HepG2 (cell line): ENCODE data around the gene MYL6B. TPM values are rescaled to one million over a fixed set of nuclear protein-coding genes. Genes with fewer than 3 reads are reported as not detected.

Source experiments
- DNMT3B ChIP-seq: conservative IDR thresholded peaks from 2 replicates; pipeline ENCODE4 v1.6.1; 2016; ENCODE audit warnings: missing biosample characterization, control low read depth
- EED ChIP-seq: sonication (generic); formaldehyde crosslinking; IDR thresholded peaks from 2 replicates; pipeline ENCODE4 v1.5.0; 2020; ENCODE audit warnings: mild to moderate bottlenecking, missing genetic modification reagents
- IRX3 ChIP-seq: sonication (generic); formaldehyde crosslinking; IDR thresholded peaks from 2 replicates; pipeline ENCODE4 v1.8.1; 2023; ENCODE audit warnings: mild to moderate bottlenecking, low read depth, missing genetic modification reagents, borderline replicate concordance
- MXD1 ChIP-seq: sonication (generic); formaldehyde crosslinking; IDR thresholded peaks from 2 replicates; pipeline ENCODE4 v1.4.0; 2020; ENCODE audit warnings: mild to moderate bottlenecking, missing genetic modification reagents
- MXD4 ChIP-seq: IDR thresholded peaks from 2 replicates; pipeline ENCODE4 v1.6.1; 2016; ENCODE audit warnings: mild to moderate bottlenecking, missing biosample characterization, missing genetic modification reagents
- REST ChIP-seq, 2 experiments: IDR thresholded peaks; 2 replicates each; pipeline ENCODE4 v1.6.1; 2011 to 2012; ENCODE audit warnings: low read length in 2 of 2, borderline replicate concordance in 1 of 2, low read depth in 1 of 2, mild to moderate bottlenecking in 1 of 2, moderate library complexity in 1 of 2
- SETDB1 ChIP-seq: sonication (generic); formaldehyde crosslinking; IDR thresholded peaks from 2 replicates; pipeline ENCODE4 v1.5.1; 2020; ENCODE audit warnings: missing genetic modification reagents, mild to moderate bottlenecking, borderline replicate concordance
- SRSF9 ChIP-seq: fragments of 200-400 bp; formaldehyde crosslinking; IDR thresholded peaks from 2 replicates; pipeline ENCODE4 v1.6.1; 2018; ENCODE audit warnings: borderline replicate concordance, mild to moderate bottlenecking, low read depth, low read length; ENCODE audit not compliant: insufficient read depth, poor library complexity, severe bottlenecking
- SSRP1 ChIP-seq: IDR thresholded peaks from 2 replicates; pipeline ENCODE4 v1.6.1; 2016; ENCODE audit warnings: control low read depth
- ZBTB7A ChIP-seq: sonication (generic); formaldehyde crosslinking; IDR thresholded peaks from 2 replicates; pipeline ENCODE4 v1.8.0; 2022; ENCODE audit warnings: mild to moderate bottlenecking, missing genetic modification reagents
- ZC3H4 ChIP-seq: sonication (generic); formaldehyde crosslinking; IDR thresholded peaks from 2 replicates; pipeline ENCODE4 v1.4.0; 2020; ENCODE audit warnings: missing genetic modification reagents, borderline replicate concordance
- ZNF160 ChIP-seq: sonication (generic); formaldehyde crosslinking; IDR thresholded peaks from 2 replicates; pipeline ENCODE4 v1.8.0; 2022; ENCODE audit warnings: mild to moderate bottlenecking, inconsistent platforms, missing genetic modification reagents
- ZNF574 ChIP-seq: sonication (generic); formaldehyde crosslinking; IDR thresholded peaks from 2 replicates; pipeline ENCODE4 v1.4.0; 2020; ENCODE audit warnings: missing genetic modification reagents
- ZNF768 ChIP-seq: sonication (generic); formaldehyde crosslinking; IDR thresholded peaks from 2 replicates; pipeline ENCODE4 v1.4.0; 2020; ENCODE audit warnings: missing genetic modification reagents
- polyA plus RNA-seq, 8 experiments: library from polyadenylated mRNA; depleted of rRNA in 3 of 8; stranded (reverse) in 7 of 8; unstranded in 1 of 8; fragments of >200 nt; fragmentation: Illumina TruSeq in 4 of 8; extraction: Trizol in 4 of 8; gene quantifications; 2 replicates each; pipeline versions ENCODE4 v1.2.1 to v1.2.3, GENCODE V29; 2011 to 2016; ENCODE audit warnings: low read depth in 4 of 8, missing spikeins in 1 of 8, mixed read lengths in 1 of 8; ENCODE audit not compliant: insufficient read depth in 1 of 8
- total RNA-seq, 5 experiments: library from RNA; depleted of rRNA; stranded (reverse); fragments of >200 nt; fragmentation: Illumina TruSeq; extraction: Trizol; gene quantifications; 2 replicates each; pipeline ENCODE4 v1.2.3, GENCODE V29; 2016; ENCODE audit warnings: low read depth in 1 of 5
- TF ChIP-seq, protein P1 (sequence below): sonication (generic); formaldehyde crosslinking; IDR thresholded peaks from 2 replicates; pipeline ENCODE4 v1.8.0; 2022; ENCODE audit warnings: mild to moderate bottlenecking, missing genetic modification reagents
- TF ChIP-seq, protein P2 (sequence below): sonication (generic); formaldehyde crosslinking; IDR thresholded peaks from 2 replicates; pipeline ENCODE4 v1.5.0; 2020; ENCODE audit warnings: missing genetic modification reagents
- TF ChIP-seq, protein P3 (sequence below): IDR thresholded peaks from 2 replicates; pipeline ENCODE4 v1.6.1; 2016

Gene MYL6B
- total and polyA plus RNA-seq, 2 of the 13 experiments (the other 11 are each of a cell fraction or from before 2014, with no cell fraction given): 75.7 to 88.7 TPM

- peak; percentile 95 for TF ChIP-seq ZNF574 (CRISPR knock-in tag)
- TF ChIP-seq MXD4 (CRISPR knock-in tag): no peak
- TF ChIP-seq MXD1 (CRISPR knock-in tag): peak; percentile 39; the same call in 1 of the 2 replicates
- TF ChIP-seq IRX3 (CRISPR knock-in tag): no peak
- no peak for TF ChIP-seq EED (CRISPR knock-in tag)
- TF ChIP-seq SRSF9: no peak
- no peak for TF ChIP-seq SETDB1
- TF ChIP-seq REST (IDR thresholded peaks at IDR 0.05; ENCODE audit: borderline replicate concordance in 1 of 2, low read depth in 1 of 2, low read length in 2 of 2): 0 out of 4 replicates have a peak, but pooled peaks of 1 of the 2 experiments have one; percentile 7
- TF ChIP-seq, protein P1, sequence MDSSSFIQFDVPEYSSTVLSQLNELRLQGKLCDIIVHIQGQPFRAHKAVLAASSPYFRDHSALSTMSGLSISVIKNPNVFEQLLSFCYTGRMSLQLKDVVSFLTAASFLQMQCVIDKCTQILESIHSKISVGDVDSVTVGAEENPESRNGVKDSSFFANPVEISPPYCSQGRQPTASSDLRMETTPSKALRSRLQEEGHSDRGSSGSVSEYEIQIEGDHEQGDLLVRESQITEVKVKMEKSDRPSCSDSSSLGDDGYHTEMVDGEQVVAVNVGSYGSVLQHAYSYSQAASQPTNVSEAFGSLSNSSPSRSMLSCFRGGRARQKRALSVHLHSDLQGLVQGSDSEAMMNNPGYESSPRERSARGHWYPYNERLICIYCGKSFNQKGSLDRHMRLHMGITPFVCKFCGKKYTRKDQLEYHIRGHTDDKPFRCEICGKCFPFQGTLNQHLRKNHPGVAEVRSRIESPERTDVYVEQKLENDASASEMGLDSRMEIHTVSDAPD: no peak
- TF ChIP-seq ZBTB7A (CRISPR knock-in tag): no peak
- TF ChIP-seq, protein P2, sequence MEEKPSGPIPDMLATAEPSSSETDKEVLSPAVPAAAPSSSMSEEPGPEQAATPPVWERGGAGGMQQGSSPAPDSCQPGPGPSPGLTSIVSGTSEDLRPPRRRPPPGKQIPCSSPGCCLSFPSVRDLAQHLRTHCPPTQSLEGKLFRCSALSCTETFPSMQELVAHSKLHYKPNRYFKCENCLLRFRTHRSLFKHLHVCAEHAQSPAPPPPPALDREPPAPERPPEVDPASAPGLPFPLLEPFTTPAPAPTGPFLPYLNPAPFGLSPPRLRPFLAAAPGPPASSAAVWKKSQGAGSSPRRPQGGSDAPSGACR (CRISPR knock-in tag): 0 out of 2 replicates have a peak, but pooled peaks have one; percentile 9
- TF ChIP-seq, protein P3, sequence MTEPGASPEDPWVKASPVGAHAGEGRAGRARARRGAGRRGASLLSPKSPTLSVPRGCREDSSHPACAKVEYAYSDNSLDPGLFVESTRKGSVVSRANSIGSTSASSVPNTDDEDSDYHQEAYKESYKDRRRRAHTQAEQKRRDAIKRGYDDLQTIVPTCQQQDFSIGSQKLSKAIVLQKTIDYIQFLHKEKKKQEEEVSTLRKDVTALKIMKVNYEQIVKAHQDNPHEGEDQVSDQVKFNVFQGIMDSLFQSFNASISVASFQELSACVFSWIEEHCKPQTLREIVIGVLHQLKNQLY: no peak
- TF ChIP-seq ZNF160: peak; percentile 56; the same call in 1 of the 2 replicates
- TF ChIP-seq SSRP1: no peak
- TF ChIP-seq DNMT3B (CRISPR knock-in tag): no peak
- TF ChIP-seq ZNF768: no peak; the same call in 1 of the 2 replicates
- TF ChIP-seq ZC3H4 (CRISPR knock-in tag): no peak
Measured at GRCh38 chr12:56189099-56189917, 36.9 kb downstream of the MYL6B start, which contains the start of gene SMARCC2 (continued).
